ENCODE results near the gene CSTF3. TPM values are rescaled to one million over a fixed set of nuclear protein-coding genes. Genes with fewer than 3 reads are reported as not detected.
"Not testable (repeated sequence)": the region's sequence is repeated elsewhere in the genome, so short reads cannot be mapped to it uniquely, and the experiment has no call there.

Gene CSTF3
- total RNA-seq, 1 experiment from 2014 or later, result 45.6 TPM

DNA sequence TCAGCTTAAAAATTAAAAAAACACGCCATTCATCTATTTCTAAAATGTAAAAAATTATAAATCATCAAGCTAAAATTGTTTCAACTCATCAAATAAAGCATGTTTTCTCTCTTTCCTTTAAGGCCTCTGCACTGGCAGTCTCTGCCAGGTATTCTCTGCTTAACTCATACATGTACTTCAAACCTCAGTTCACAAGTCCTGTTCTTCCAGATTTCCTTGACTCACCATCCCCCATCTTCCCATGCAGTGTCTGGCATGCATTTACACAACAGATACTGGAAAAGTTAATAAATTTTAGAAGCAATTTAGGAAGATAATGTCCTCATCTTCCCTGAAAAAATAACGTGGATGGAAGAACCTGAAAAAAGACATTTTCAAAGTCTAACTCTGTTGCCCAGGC lies 32.5 kb downstream of the CSTF3 start:
- Histone ChIP-seq H3K9me3 (ENCODE audit: insufficient read depth, low read depth) (no peaks in the 10 kb centered on the region), H4K20me1 (ENCODE audit: insufficient read depth) (no peaks in the 10 kb centered on the region), H3K4me3 (no peak overlapping the region), H2AFZ (no peak overlapping the region), H3K9me2 (ENCODE audit: insufficient read depth) (no peaks in the 10 kb centered on the region), H3K27ac (no peak overlapping the region), H3K4me1 (replicated peaks; ENCODE audit: insufficient read depth) (0 out of 2 replicates have a peak, but pooled peaks cover 6% of the 10 kb centered on the region), H3F3A (ENCODE audit: insufficient read depth, low read depth) (peaks cover 33% of the 10 kb centered on the region), H3K4me2 (no peak overlapping the region), H3K27me3 (ENCODE audit: insufficient read depth, low read depth) (no peaks in the 10 kb centered on the region), H3K79me2 (ENCODE audit: low read depth) (no peaks in the 10 kb centered on the region; the same call in 1 of the 2 replicates), H3K36me3 (ENCODE audit: low read depth) (peaks cover 8% of the 10 kb centered on the region; the same call in 1 of the 2 replicates)
- TF ChIP-seq, protein P1, sequence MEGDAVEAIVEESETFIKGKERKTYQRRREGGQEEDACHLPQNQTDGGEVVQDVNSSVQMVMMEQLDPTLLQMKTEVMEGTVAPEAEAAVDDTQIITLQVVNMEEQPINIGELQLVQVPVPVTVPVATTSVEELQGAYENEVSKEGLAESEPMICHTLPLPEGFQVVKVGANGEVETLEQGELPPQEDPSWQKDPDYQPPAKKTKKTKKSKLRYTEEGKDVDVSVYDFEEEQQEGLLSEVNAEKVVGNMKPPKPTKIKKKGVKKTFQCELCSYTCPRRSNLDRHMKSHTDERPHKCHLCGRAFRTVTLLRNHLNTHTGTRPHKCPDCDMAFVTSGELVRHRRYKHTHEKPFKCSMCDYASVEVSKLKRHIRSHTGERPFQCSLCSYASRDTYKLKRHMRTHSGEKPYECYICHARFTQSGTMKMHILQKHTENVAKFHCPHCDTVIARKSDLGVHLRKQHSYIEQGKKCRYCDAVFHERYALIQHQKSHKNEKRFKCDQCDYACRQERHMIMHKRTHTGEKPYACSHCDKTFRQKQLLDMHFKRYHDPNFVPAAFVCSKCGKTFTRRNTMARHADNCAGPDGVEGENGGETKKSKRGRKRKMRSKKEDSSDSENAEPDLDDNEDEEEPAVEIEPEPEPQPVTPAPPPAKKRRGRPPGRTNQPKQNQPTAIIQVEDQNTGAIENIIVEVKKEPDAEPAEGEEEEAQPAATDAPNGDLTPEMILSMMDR (conservative IDR thresholded peaks at IDR 0.05), result no peak
- no peak for TF ChIP-seq EZH2 (IDR thresholded peaks at IDR 0.05; ENCODE audit: low read depth)
- DNase-seq, result no peak
- intact Hi-C loops (cut with micrococcal nuclease; ENCODE audit: unreplicated experiment), result no loop called here
- CTCF ChIA-PET, result no interaction called here
- no TSS peak for BruUV-seq (replicated peaks)
- POLR2A ChIA-PET (ENCODE audit: unreplicated experiment), result interaction anchor here (1.0 kb wide), 1 partner anchor 145 kb away, joined by 3 read pairs; no protein-coding TSS in a partner anchor

DNA sequence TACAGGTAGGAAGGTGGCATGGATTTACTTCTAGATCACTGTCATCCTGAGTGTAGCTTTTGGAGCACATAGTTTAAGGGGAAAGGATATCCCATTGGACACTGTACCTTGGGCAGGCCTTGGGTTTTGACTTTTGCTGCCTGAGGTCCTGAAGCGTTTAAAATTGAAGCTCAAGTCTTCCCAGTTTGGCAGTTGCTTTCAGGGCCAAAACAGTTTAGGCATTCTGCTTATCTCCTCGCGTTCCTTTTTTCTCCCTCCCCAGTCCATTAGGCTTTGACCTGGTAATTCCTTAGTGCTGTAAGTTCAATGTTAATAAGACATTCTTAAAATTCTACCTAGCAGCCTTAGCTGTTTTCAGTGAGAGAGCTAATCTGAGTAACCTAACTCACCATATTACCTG lies 35.7 kb downstream of the CSTF3 start:
- intact Hi-C loops (cut with micrococcal nuclease; ENCODE audit: unreplicated experiment), result no loop called here
- BruUV-seq (replicated peaks), result no TSS peak
- Histone ChIP-seq H3K9me3 (ENCODE audit: insufficient read depth, low read depth) (no peaks in the 10 kb centered on the region), H3K4me3 (no peak overlapping the region), H3K27me3 (ENCODE audit: insufficient read depth, low read depth) (no peaks in the 10 kb centered on the region), H3K4me1 (replicated peaks; ENCODE audit: insufficient read depth) (0 out of 2 replicates have a peak, but pooled peaks cover 6% of the 10 kb centered on the region), H3K36me3 (ENCODE audit: low read depth) (peaks cover 8% of the 10 kb centered on the region; the same call in 1 of the 2 replicates), H2AFZ (no peak overlapping the region), H4K20me1 (ENCODE audit: insufficient read depth) (no peaks in the 10 kb centered on the region), H3K27ac (no peak overlapping the region; the same call in 1 of the 2 replicates), H3K79me2 (ENCODE audit: low read depth) (no peaks in the 10 kb centered on the region), H3K9me2 (ENCODE audit: insufficient read depth) (no peaks in the 10 kb centered on the region), H3F3A (ENCODE audit: insufficient read depth, low read depth) (peaks cover 38% of the 10 kb centered on the region), H3K4me2 (no peak overlapping the region)
- ChIA-PET POLR2A (ENCODE audit: unreplicated experiment) (interaction anchor here (0.6 kb wide), 1 partner anchor 16 kb away, joined by 4 read pairs; no protein-coding TSS in a partner anchor), CTCF (no interaction called here)
- no peak for DNase-seq
- TF ChIP-seq, protein P1 (conservative IDR thresholded peaks at IDR 0.05), result no peak
- no peak for TF ChIP-seq EZH2 (IDR thresholded peaks at IDR 0.05; ENCODE audit: low read depth)

DNA sequence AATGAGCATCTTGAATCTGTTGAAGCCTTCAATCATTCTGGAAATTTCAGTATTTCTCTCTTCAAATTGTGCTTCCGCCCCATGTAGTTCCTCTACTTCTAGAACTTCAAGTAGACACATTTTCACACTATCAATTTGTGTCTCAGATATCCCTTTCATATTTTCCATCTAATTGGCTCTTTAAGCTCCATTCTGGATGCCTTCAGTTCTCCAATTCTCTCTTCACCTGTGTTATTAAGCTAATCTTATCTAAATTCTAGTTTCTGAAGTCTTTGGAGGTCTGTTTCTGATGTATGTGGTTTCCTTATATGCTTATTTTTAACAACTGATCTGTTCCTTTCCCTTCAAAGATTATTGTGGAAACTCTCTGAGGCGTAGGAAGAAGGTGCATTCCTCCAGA lies 36.3 kb downstream of the CSTF3 start:
- H4K20me1 ChIP-seq (ENCODE audit: insufficient read depth), result no peaks in the 10 kb centered on the region
- BruUV-seq (replicated peaks), result no TSS peak
- H3K4me2 ChIP-seq, result no peak overlapping the region
- H3K9me2 ChIP-seq (ENCODE audit: insufficient read depth), result no peaks in the 10 kb centered on the region
- no peak for DNase-seq
- H3F3A ChIP-seq (ENCODE audit: insufficient read depth, low read depth), result peaks cover 39% of the 10 kb centered on the region
- no peak for TF ChIP-seq EZH2 (IDR thresholded peaks at IDR 0.05; ENCODE audit: low read depth)
- TF ChIP-seq, protein P1 (conservative IDR thresholded peaks at IDR 0.05), result no peak
- no peak overlapping the region for H3K4me3 ChIP-seq
- intact Hi-C loops (cut with micrococcal nuclease; ENCODE audit: unreplicated experiment), result no loop called here
- H3K4me1 ChIP-seq (replicated peaks; ENCODE audit: insufficient read depth), result 0 out of 2 replicates have a peak, but pooled peaks cover 6% of the 10 kb centered on the region
- ChIA-PET CTCF (interaction anchor here (0.6 kb wide), 1 partner anchor 23 kb away, joined by 3 read pairs; no protein-coding TSS in a partner anchor), POLR2A (ENCODE audit: unreplicated experiment) (no interaction called here)
- H3K27ac ChIP-seq, result no peak overlapping the region
- no peak overlapping the region for H2AFZ ChIP-seq
- H3K9me3 ChIP-seq (ENCODE audit: insufficient read depth, low read depth), result no peaks in the 10 kb centered on the region
- no peaks in the 10 kb centered on the region for H3K27me3 ChIP-seq (ENCODE audit: insufficient read depth, low read depth)
- no peaks in the 10 kb centered on the region for H3K79me2 ChIP-seq (ENCODE audit: low read depth)
- H3K36me3 ChIP-seq (ENCODE audit: low read depth), result peaks cover 8% of the 10 kb centered on the region; the same call in 1 of the 2 replicates

DNA sequence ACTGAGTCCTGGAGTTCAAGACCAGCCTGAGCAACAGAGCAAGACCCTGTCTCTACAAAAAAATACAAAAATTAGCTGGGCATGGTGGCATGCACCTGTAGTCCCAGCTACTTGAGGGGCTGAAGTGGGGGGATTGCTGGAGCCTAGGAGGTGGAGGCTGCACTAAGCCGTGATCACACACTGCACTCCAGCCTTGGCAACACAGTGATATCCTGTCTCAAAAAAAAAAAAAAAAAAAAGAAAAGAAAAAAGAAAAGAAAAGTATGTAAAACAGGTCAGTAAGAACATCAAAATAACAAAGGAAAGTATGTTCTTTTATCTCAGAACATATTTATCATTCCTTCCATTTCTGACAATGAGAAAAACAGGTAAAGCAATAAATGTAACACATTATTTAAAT lies 38.6 kb downstream of the CSTF3 start:
- BruUV-seq (replicated peaks); CTCF ChIA-PET: not testable (repeated sequence)

More for the DNA sequence above, 38.6 kb downstream of the CSTF3 start:
- H3K36me3 ChIP-seq (ENCODE audit: low read depth); H3K4me1 ChIP-seq (replicated peaks; ENCODE audit: insufficient read depth); H2AFZ ChIP-seq; H3K27ac ChIP-seq; POLR2A ChIA-PET (ENCODE audit: unreplicated experiment); H3K4me3 ChIP-seq; H3K79me2 ChIP-seq (ENCODE audit: low read depth); H3K4me2 ChIP-seq; intact Hi-C loops (cut with micrococcal nuclease; ENCODE audit: unreplicated experiment); H3K9me2 ChIP-seq (ENCODE audit: insufficient read depth); H3K27me3 ChIP-seq (ENCODE audit: insufficient read depth, low read depth); DNase-seq; H3K9me3 ChIP-seq (ENCODE audit: insufficient read depth, low read depth); H4K20me1 ChIP-seq (ENCODE audit: insufficient read depth): not testable (repeated sequence)
- peaks cover 51% of the 10 kb centered on the region for H3F3A ChIP-seq (ENCODE audit: insufficient read depth, low read depth)
